Colon (tissue), 2 donors: ENCODE results near the gene CDKL4.
"Not testable (repeated sequence)": the region's sequence is repeated elsewhere in the genome, so short reads cannot be mapped to it uniquely, and the experiment has no call there.

Experiments
- FAIRE-seq: peaks from 2 replicates; lab custom pipeline; 2012; peaks lifted over from hg19 to GRCh38; lab: Jason Lieb, UNC
- donor health status: control.
- donor health status: control.

Gene CDKL4

GRCh38 chr2:39228413-39229209 lies 15.2 kb downstream of the CDKL4 start:
- no peak for FAIRE-seq

- no peak for FAIRE-seq
Observed at GRCh38 chr2:39227628-39228412, 15.9 kb downstream of the CDKL4 start.

- FAIRE-seq: no peak
Observed at GRCh38 chr2:39225567-39225966, 18.2 kb downstream of the CDKL4 start.

DNA sequence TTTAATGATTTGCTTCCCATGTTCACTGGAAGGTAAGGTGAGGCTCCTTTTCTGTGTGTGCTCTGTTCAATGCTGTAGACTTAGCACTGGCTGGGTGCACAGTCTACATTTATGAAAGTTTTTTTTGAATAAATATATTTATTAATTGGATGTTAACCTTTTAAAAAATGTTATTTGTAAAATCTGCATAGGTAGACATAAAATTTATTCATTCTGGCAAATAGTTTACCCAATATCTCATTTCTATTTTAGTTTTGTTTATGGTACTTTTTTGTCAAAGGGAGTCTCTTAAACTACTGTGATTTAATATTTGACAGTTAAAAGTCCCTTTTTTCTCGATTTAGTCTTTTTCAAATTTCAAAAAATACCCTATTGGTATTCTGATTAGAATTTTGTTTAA lies 19.9 kb downstream of the CDKL4 start:
- FAIRE-seq: no peak

DNA sequence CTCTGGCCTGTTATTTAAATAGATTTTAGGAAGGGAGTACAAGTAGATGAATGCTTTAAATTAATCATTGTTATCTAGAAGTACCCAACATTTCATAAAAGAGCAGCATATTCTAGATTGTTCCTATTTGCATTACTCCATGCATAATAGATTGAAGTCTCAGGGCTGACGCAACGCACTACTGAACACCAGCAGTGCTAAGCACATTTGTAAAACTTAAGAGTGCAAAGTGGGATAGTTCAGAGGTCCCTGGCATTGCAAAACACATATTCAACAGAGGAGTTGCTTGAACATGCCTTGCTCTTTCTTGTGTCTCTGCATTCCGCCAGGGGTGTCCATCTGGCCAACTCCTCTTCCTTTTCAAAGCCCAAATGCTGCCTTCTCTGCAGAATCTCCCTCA lies 22.3 kb downstream of the CDKL4 start:
- no peak for FAIRE-seq

- no peak for FAIRE-seq
Observed at GRCh38 chr2:39220136-39220535, 23.6 kb downstream of the CDKL4 start.

DNA sequence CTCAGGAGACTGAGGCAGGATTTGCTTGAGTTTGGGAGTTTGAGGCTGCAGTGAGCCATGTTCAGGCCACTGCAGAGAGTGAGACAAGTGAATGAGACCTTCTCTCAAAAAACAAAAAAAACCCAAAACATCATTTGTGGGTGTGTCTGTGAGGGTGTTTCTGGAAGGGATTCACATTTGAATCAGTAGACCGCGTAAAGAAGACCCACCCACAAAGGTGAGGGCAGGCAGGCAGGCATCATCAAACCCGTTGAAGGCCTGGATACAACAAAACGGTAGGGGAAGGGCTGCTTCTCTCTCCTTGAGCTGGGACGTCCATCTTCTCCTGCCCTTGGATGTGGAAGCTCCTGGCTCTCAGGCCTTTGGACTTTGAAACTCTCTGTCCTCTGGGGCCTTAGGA lies 25.4 kb downstream of the CDKL4 start:
- FAIRE-seq: no peak

- no peak for FAIRE-seq
Observed at GRCh38 chr2:39217192-39217550, 26.6 kb downstream of the CDKL4 start.

- FAIRE-seq: no peak
Observed at GRCh38 chr2:39216346-39217191, 27.2 kb downstream of the CDKL4 start.

DNA sequence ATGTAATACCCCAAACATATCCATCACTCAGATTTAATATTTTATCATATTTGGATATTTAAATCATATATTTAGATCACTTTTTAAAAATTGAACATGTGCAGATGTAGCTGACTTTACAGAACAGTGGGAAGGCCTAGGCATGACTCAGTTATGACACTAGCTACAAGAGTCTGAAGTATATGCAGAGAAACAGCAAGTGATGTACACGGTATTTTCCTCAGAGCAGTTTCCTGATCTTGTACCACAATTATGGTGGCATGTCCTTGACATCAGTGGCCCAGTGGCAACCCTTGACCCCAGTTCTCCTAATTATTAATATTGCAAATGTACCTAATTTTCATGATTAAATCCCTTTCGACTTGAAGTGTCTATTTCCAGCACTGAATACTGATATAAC lies 28.2 kb downstream of the CDKL4 start:
- no peak for FAIRE-seq

DNA sequence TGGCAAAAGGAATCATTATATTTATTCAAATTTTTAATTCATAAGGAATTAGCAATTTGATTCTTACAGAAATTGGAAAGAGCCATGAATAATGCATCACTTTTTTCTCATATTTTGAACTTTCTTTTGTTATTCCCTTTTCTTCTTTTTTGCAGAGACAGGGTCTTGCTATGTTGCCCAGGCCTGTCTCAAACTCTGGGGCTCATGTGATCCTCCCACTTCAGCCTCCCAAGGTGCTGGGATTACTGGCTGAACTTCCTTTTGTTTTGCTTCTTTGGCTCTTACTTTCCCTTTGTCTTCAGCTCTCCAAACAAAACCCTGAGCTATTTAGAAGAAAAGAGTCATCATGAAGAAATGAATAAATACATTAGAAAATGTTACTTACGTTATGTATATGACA lies 30.8 kb downstream of the CDKL4 start:
- no peak for FAIRE-seq

DNA sequence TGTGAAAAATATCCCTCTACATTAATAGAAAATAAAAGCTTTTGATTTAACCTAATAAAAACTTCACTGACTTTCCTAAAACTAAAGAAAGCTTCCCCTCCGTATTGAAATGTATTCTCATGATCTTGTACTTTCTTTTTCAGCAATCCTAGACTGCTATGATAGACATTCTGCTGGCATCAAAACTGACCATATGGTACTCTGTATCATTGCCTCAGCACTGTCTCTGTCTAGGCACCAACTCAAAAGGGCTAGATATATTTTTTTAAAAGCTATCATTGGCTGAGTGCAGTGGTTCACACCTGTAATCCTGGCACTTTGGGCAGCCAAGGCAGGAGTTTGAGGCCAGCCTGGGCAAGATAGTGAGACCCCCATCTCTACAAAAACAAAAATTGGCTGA lies 32.9 kb downstream of the CDKL4 start:
- no peak for FAIRE-seq

DNA sequence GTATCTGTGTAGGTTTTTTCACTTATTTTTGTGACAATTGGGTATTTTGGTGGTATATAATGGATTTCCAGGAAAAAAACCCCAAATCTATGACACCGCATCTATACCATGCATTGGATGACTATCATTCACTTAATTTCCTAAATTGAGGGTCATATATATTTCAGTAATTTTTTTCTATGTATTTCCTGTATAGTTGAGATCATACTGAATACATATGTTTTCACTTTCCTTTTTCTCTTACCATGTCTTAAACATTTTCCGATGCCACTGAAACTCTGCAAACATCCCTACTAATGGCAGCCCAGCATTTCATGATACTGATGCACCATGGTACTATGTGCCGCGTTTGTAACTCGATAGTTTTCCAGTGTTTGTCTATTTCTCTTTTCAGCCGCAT lies 40.4 kb downstream of the CDKL4 start:
- no peak for FAIRE-seq

- no peak for FAIRE-seq
Observed at GRCh38 chr2:39202639-39203369, 41.0 kb downstream of the CDKL4 start.

- FAIRE-seq: not testable (repeated sequence)
Observed at GRCh38 chr2:39197003-39197402, 46.8 kb downstream of the CDKL4 start.

DNA sequence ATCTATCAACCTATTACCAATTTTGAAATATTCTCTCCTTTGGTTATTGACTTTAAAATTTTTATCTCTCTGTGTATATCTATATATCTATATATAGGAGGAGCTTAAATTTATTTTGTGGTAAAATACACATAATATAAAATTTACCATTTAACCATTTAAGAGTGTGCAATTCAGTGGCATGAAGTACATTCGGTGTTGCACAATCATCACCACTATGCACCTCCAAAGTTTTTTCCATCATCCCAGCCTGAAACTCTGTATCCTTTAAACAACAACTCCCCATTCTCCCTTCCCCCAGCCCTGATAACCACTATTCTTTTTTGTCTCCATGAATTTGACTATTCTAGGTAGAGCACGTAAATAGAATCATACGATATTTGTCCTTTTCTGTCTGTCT lies 49.1 kb downstream of the CDKL4 start:
- FAIRE-seq: no peak

DNA sequence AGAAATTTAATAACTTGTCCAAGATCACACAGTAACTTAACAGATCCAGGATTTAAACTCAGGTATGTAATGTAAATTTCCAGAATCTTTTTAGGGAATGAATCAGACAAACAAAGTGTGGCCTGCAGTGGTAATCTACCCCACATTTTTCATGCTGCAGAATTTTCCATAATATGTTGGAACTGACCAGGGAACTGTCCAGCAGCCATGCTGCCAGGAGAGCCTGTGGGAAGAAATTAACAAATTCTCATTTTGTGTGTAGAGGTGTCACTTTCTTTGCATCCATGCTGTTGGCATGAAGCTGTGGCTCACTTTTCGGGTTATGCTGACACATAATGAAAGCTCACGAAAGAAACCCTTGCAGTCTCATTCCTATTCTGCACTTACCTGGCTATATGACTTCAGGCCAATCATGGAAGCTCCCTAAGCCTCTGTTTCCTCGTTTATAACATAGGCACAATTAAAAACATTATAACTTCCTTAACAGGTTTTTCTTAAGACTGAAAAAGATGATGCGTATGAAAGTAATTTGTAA lies 54.7 kb downstream of the CDKL4 start:
- FAIRE-seq: no peak

DNA sequence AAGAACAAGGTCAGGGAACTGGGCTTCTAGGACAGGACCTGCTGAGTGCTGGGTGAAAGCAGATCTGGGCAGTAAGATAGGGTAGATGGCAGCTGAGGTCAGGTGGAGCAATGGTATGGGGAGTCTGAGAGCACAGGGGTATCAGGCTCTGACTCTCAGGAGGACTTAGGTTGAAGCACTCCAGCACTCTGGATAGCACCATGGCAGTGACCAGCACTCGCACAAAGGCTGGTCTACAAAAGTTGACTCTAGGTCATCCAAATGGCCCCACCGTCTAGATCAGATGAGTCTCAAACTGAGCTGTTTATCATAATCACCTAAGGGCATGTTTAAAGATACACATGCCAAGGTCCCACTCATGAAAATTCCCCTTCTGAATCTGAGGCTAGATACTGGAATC lies 60.1 kb downstream of the CDKL4 start:
- FAIRE-seq: no peak

DNA sequence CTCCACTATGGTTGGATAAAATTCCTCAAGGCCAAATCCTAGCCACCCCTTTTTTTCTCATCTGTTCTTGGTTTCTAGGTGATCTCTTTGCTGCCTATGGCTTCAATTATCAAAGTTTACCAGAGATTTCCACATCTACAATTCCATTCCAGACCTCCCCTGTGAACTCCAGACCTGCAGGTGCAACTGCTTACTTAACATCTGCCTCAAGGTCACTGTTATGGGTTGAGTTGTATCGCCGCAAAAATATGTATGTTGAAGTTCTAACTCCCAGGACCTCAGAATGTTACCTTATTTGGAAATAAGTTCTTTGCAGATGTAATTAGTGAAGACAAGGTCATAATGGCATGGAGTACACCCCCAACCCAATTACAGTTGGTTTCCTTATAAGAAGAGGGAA lies 62.5 kb downstream of the CDKL4 start:
- FAIRE-seq: no peak

GRCh38 chr2:39179974-39180960 lies 63.5 kb downstream of the CDKL4 start:
- FAIRE-seq: no peak

GRCh38 chr2:39178756-39179155 lies 65.0 kb downstream of the CDKL4 start:
- no peak for FAIRE-seq
